ENCODE measurements around the gene CARHSP1. TPM values are rescaled to one million over a fixed set of nuclear protein-coding genes. Genes with fewer than 3 reads are reported as not detected.
A peak's percentile ranks its signal among the peaks of the same experiment; 100 is the strongest.

The CARHSP1 gene
- total RNA-seq, 4 donors from 2014 or later: 42.2 to 47.8 (median 44.2) TPM

DNA sequence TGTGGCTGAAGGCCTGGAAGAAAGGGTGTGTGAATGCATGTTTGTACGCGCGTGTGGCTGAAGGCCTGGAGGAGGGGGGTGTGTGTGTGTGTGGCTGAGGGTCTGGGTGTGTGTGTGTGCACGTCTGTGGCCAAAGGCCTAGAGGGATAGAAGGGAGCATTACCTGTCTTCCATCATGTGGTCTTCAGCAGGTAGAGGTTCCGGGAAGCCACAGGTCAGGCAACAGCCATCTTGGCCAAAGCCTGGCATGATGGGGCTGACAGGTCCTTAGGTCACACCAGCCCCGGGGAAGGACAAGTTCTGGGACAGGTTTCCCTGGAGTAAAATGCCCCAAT lies 18.6 kb upstream of the CARHSP1 start:
- no peak for TF ChIP-seq POLR2A (IDR thresholded peaks at IDR 0.05)
- TF ChIP-seq, protein P1, sequence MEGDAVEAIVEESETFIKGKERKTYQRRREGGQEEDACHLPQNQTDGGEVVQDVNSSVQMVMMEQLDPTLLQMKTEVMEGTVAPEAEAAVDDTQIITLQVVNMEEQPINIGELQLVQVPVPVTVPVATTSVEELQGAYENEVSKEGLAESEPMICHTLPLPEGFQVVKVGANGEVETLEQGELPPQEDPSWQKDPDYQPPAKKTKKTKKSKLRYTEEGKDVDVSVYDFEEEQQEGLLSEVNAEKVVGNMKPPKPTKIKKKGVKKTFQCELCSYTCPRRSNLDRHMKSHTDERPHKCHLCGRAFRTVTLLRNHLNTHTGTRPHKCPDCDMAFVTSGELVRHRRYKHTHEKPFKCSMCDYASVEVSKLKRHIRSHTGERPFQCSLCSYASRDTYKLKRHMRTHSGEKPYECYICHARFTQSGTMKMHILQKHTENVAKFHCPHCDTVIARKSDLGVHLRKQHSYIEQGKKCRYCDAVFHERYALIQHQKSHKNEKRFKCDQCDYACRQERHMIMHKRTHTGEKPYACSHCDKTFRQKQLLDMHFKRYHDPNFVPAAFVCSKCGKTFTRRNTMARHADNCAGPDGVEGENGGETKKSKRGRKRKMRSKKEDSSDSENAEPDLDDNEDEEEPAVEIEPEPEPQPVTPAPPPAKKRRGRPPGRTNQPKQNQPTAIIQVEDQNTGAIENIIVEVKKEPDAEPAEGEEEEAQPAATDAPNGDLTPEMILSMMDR (IDR thresholded peaks at IDR 0.05): peak in 1 of 3 donors; percentile 23
- intact Hi-C loops (cut with DNase I; ENCODE audit: low total_unique reads): loop anchor here (10.0 kb wide), 1 partner anchor 313 kb away; no protein-coding TSS in a partner anchor
- no peak for DNase-seq (ENCODE audit: low spot score in 2 of 2)
- no peak overlapping the region for H3K4me3 ChIP-seq (ENCODE audit: low read depth, poor library complexity, severe bottlenecking)
- 75 to 77% methylated on average over 5 to 6 of the region's 6 CpGs for WGBS, 2 donors

DNA sequence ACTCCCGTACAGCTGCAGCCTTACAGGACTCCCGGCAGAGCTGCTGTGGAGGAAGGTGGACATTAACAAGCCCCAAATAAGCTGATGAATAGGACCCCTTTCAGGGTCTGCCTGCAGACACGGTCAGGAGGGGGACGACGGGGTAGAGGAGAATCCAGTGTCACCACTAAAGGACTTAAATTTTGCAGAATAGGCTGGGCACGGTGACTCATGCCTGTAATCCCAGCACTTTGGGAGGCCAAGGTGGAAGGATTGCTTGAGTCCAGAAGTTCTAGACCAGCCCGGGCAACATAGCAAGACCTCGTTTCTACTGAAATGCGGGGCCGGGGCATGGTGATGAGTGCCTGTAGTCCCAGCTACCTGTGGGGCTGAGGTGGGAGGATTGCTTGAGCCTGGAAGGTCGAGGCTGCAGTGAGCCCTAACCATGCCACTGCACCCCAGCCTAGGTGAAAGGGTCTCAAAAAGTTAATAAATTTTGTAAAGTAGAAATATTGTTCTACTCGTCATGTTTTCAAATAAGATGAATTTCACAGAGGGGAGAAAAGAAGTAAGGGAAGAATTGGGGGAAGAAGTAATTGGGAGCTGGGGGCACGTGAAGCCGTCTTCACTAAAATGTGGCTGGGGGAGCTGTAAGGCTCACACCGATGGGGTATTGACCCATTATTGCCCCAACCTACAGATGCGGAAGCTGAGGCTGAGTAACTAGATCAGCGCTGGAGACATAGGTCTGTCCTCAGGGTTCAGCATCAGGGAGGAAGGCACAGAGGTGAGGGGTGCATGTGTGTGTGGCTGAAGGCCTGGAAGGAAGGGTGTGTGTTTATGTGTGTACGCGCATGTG lies 18.0 kb upstream of the CARHSP1 start:
- 65% methylated on average over 19 of the region's 19 CpGs for WGBS, 2 donors
- TF ChIP-seq, protein P1 (IDR thresholded peaks at IDR 0.05): no peak
- no peak for TF ChIP-seq POLR2A (IDR thresholded peaks at IDR 0.05)
- intact Hi-C loops (cut with DNase I; ENCODE audit: low total_unique reads): loop anchor here (10.0 kb wide), 1 partner anchor 312 kb away; no protein-coding TSS in a partner anchor
- DNase-seq (ENCODE audit: low spot score in 2 of 2): no peak
- no peak overlapping the region for H3K4me3 ChIP-seq (ENCODE audit: low read depth, poor library complexity, severe bottlenecking)

DNA sequence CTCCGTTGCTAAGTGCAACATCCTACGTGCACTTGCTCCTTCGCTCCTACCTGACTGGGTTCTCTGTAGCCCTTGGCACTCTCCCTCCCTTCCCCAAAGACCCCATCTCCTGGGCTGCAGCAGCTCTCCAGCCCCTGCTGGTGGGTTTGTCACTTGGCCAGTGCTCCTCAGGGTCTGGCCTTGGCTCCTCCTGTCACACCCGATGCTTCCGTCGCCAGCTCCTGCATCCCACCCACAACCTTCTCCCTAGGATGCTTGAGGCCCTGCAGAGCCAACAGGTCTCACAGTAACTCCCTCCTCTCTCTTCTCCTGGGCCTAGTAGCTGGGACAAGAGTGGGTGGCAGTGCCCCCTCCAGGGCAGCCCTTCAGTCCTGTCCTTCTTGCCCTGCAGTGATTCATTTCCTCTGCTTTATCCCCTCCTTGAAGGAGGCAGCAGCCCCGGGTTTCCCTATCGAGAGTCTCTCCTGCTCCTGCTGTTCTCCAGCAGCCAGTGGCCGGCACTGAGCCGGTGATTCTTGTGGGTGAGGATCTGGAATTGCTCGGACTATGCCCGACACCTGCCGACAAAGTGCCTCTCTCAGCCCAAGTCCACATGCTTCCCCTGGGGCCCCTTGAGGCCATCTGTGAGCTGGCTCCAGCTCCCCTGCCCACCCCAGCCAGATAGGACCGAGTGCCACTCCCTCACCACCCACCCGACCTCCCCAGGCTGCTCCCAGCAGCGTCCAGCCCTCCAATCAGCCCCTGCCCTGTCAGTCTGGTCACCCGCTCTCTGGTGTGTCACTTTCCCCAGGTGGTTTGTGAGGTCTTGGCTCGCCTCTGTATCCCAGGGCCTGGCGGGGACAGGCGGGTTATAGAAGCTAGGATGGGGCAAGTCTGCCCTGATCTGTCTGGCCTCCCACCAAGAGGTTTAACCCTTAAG lies 17.1 kb upstream of the CARHSP1 start:
- no peak overlapping the region for H3K4me3 ChIP-seq (ENCODE audit: low read depth, poor library complexity, severe bottlenecking)
- 12% methylated on average over 17 to 20 of the region's 20 CpGs for WGBS, 2 donors
- DNase-seq (ENCODE audit: low spot score in 2 of 2): no peak
- TF ChIP-seq POLR2A (IDR thresholded peaks at IDR 0.05): no peak
- TF ChIP-seq, protein P1 (IDR thresholded peaks at IDR 0.05): no peak
- intact Hi-C loops (cut with DNase I; ENCODE audit: low total_unique reads): loop anchor here (10.0 kb wide), 1 partner anchor 311 kb away; no protein-coding TSS in a partner anchor

DNA sequence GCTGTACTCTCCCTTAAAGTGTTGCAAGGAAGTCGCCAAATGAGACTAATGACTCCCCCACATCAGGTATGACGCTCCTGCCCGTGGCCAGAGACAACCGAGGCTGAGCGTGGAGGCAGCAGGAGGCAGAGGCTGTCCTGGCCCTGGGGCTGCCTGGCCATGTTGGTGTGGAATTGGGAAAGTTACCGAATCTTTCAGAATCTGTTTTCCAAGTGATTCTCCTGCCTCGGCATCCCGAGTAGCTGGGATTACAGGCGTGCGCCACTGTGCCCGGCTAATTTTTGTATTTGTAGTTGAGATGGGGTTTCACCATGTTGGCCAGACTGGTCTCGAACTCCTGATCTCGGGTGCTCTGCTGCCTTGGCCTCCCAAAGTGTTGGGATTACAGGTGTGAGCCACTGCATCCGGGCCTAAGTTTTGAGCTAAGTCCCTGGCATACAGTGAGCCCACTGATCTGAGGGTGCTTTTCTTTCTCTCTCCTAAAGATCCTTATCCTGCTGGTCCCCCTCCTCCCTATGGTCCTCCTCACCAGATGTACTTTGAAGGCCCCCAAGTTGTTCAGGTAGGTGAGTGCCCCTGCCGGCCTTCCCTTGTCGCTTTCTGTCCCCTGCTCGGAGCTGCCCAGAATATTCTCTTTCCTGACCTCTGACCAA lies 14.0 kb upstream of the CARHSP1 start:
- intact Hi-C loops (cut with DNase I; ENCODE audit: low total_unique reads): loop anchor here (10.0 kb wide), 1 partner anchor 308 kb away; no protein-coding TSS in a partner anchor
- H3K4me3 ChIP-seq (ENCODE audit: low read depth, poor library complexity, severe bottlenecking): no peak overlapping the region
- DNase-seq (ENCODE audit: low spot score in 2 of 2): no peak
- WGBS, 2 donors: 89 to 91% methylated on average over 15 to 17 of the region's 17 CpGs
- TF ChIP-seq, protein P1 (IDR thresholded peaks at IDR 0.05): no peak

DNA sequence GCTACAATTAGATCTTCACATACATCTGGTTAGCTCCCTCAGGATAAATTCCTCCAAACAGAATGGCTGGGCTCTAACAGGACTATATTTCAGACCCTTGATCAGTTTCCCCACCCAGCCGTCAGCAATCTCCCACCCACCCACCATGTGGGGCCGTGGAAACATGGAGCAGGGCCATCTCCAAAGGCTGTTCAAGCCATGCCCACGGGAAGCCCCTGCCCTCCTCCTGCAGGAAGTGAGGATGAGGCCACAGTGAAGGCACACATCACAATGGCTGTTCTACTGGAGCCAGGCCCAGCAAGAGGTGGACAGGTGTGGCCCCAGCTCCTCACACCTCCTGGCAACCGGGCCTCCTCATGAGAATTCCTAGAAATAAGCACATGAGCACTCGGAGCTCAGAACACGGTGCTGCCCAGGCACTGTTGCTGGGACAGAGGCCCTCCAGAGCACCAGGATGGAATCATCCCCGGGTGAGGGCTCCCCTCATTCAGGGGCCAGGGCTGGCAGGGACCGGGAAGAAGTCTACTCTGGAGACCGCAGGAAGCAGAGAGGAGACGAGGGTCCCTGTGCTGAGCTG lies 13.3 kb upstream of the CARHSP1 start, which contains the start of gene LITAFD:
LITAFD (plus strand) TSS at position 311 of the 577 bp plus-strand sequence. CDS start 2,005 bp downstream, outside the sequence.
- TF ChIP-seq POLR2A (IDR thresholded peaks at IDR 0.05): no peak
- TF ChIP-seq, protein P1 (IDR thresholded peaks at IDR 0.05): no peak
- no peak for DNase-seq (ENCODE audit: low spot score in 2 of 2)
- intact Hi-C loops (cut with DNase I; ENCODE audit: low total_unique reads): loop anchor here (10.0 kb wide), 1 partner anchor 307 kb away; no protein-coding TSS in a partner anchor
- WGBS, 2 donors: 55 to 73% methylated on average over 10 of the region's 10 CpGs
- no peak within 1 kb of the TSS for H3K4me3 ChIP-seq (ENCODE audit: low read depth, poor library complexity, severe bottlenecking)
